GM21825 (cell line): ENCODE results near the gene CHMP5.
"Not testable (repeated sequence)": the region's sequence is repeated elsewhere in the genome, so short reads cannot be mapped to it uniquely, and the experiment has no call there.

Source experiments
- ATAC-seq: cut with Tn5 transposase; IDR thresholded peaks from one replicate; pipeline ENCODE4 v1.9.1; 2021; ENCODE audit warnings: mild to moderate bottlenecking, moderate library complexity; ENCODE audit not compliant: unreplicated experiment

CHMP5 gene

GRCh38 chr9:33311953-33312352, 47.1 kb downstream of the CHMP5 start:
- no peak for ATAC-seq

- ATAC-seq: no peak
Measured at GRCh38 chr9:33315371-33315770, 50.5 kb downstream of the CHMP5 start.

GRCh38 chr9:33317136-33317535, 52.3 kb downstream of the CHMP5 start:
- not testable (repeated sequence) for ATAC-seq

DNA sequence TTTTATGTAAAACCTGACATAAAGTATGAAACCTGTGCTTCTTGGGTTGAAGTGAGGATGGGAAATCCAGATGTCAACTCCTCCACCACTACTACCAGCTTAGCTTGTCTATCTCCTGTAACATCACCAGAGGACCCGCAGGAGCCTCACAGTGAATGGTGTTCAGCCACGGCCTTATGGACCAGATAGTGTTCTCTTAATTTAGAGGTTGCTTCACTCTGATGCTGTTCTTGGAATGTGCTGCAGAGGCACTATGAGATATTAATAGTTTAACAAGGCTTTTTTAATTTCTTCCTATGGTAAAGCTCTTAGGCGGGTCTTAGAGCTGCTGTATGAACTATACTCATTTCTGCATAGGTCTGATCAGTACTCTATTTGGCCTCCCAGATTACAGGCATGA, 53.4 kb downstream of the CHMP5 start:
- no peak for ATAC-seq

GRCh38 chr9:33318781-33319180, 53.9 kb downstream of the CHMP5 start:
- ATAC-seq: no peak

- ATAC-seq: no peak
Measured at GRCh38 chr9:33320230-33320567, 55.4 kb downstream of the CHMP5 start.

- ATAC-seq: no peak
Measured at GRCh38 chr9:33320568-33321261, 55.9 kb downstream of the CHMP5 start.

- ATAC-seq: no peak
Measured at GRCh38 chr9:33329117-33329563, 64.3 kb downstream of the CHMP5 start.

DNA sequence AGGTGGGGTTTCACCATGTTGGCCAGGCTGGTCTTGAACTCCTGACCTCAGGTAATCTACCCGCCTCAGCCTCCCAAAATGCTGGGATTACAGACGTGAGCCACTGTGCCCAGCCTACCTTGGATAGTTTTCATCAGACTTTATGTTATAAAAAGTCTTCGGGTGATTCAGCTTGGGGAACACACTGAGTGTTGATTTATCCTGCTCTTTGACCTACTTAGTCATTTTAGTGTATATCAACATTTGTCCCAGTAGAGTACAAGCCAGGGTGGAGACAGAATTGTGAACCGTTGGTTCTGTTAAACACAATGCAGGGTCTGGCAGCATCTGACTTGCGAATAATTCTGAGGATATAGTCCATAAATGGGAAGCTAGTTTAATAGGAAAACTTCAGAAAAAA, 65.1 kb downstream of the CHMP5 start:
- no peak for ATAC-seq

DNA sequence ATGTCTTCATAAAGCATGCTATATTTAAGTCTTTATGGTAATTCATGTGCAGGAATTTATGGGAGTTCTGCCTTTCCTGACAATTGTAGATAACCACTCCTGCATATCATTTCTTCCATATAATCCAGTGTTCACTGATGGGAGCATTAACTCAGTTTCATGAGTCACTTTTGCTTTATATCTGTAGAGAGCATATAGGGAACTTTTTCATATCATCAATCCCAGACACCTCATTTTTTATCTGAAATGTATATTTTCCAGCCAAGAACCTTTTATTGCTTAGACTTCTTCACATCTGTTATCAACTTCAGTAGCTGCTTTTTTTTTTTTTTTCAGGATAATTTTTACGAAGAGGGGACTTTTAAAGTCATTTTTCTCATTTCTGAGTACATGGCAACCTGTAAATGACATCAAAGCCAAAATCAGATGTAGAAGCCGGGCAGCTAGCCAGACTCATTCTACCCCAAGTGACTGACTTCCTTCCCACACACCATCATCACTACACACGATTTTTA, 66.6 kb downstream of the CHMP5 start:
- ATAC-seq: no peak
